ENCODE data around the gene DMTF1.

DNA sequence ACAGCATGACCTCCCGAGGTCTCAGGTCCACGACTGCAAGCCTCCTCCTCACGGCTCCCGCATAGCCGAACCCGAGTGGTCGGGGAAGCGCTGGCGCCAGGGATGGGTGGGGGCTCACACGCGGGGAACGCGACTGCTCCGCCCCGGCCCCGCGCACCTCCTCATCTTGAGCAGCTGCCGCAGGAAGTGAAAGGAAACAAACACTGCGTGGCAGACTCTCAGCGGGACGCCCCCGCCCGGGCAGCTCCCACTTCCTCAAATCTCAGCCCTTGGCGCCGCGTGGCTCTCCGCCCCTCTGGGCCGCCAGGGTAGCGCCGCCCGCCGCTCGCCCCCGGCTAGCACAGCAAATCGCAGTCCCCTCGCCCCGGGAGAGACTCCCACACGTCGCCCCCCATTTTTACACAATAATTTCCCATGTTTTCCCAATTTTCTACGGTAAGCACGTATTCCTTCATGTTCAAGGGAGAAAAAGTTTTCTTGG lies 67.3 kb downstream of the DMTF1 start, which contains the start of gene TMEM243:
- TF ChIP-seq, protein P1, sequence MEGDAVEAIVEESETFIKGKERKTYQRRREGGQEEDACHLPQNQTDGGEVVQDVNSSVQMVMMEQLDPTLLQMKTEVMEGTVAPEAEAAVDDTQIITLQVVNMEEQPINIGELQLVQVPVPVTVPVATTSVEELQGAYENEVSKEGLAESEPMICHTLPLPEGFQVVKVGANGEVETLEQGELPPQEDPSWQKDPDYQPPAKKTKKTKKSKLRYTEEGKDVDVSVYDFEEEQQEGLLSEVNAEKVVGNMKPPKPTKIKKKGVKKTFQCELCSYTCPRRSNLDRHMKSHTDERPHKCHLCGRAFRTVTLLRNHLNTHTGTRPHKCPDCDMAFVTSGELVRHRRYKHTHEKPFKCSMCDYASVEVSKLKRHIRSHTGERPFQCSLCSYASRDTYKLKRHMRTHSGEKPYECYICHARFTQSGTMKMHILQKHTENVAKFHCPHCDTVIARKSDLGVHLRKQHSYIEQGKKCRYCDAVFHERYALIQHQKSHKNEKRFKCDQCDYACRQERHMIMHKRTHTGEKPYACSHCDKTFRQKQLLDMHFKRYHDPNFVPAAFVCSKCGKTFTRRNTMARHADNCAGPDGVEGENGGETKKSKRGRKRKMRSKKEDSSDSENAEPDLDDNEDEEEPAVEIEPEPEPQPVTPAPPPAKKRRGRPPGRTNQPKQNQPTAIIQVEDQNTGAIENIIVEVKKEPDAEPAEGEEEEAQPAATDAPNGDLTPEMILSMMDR (IDR thresholded peaks at IDR 0.05), result peak; percentile 39
- no peak for TF ChIP-seq EZH2 (IDR thresholded peaks at IDR 0.05; ENCODE audit: borderline replicate concordance, insufficient read depth, low read depth, low read length, poor library complexity, severe bottlenecking)
